Gastrocnemius medialis (tissue), 4 donors: Measurements from ENCODE around the gene SORBS2. TPM values are rescaled to one million over a fixed set of nuclear protein-coding genes. Genes with fewer than 3 reads are reported as not detected.

Source experiments
- ATAC-seq, 2 donors: fragments of 150-250 bp; one replicate each; pipeline ENCODE4 v1.9.1; 2016
- DNase-seq, 2 donors: peaks; one replicate each; pipeline ENCODE4 v3.0.0-alpha.2; 2019
- H3K27ac ChIP-seq, 4 donors: fragments of 200-600 bp; sonication (generic); 1 replicate in 1 of 4; 2 replicates in 3 of 4; pipeline ENCODE4 v1.5.1; 2016 to 2018; ENCODE audit warnings: mild to moderate bottlenecking in 2 of 4, moderate library complexity in 1 of 4
- H3K27me3 ChIP-seq, 3 donors: fragments of 200-600 bp; sonication (generic) in 2 of 3; 1 replicate in 1 of 3; 2 replicates in 2 of 3; pipeline versions ENCODE4 v1.5.1 to v1.6.0; 2016 to 2019; ENCODE audit warnings: mild to moderate bottlenecking in 1 of 3, moderate library complexity in 1 of 3
- H3K36me3 ChIP-seq, 2 donors: fragments of 200-600 bp; sonication (generic) in 1 of 2; one replicate each; pipeline ENCODE4 v1.5.1; 2017 to 2018
- H3K4me1 ChIP-seq, 2 donors: fragments of 200-600 bp; sonication (generic) in 1 of 2; one replicate each; pipeline ENCODE4 v1.5.1; 2016 to 2017; ENCODE audit warnings: mild to moderate bottlenecking in 2 of 2
- H3K4me3 ChIP-seq, 4 donors: fragments of 200-600 bp; sonication (generic) in 3 of 4; 1 replicate in 1 of 4; 2 replicates in 3 of 4; pipeline ENCODE4 v1.5.1; 2016 to 2019; ENCODE audit warnings: mild to moderate bottlenecking in 2 of 4
- H3K9me3 ChIP-seq, 3 donors: fragments of 200-600 bp; sonication (generic) in 2 of 3; 1 replicate in 1 of 3; 2 replicates in 2 of 3; pipeline ENCODE4 v1.5.1; 2016 to 2019
- CTCF ChIP-seq, 5 experiments: fragments of 450-650 bp in 3 of 5; fragments of 200-600 bp in 2 of 5; sonication (generic) in 2 of 5; IDR thresholded peaks in 4 of 5; conservative IDR thresholded peaks in 1 of 5; 1 replicate in 4 of 5; 2 replicates in 1 of 5; pipeline ENCODE4 v1.5.1; 2016 to 2019; ENCODE audit warnings: antibody characterized with exemption in 5 of 5, mild to moderate bottlenecking in 3 of 5, moderate library complexity in 3 of 5
- POLR2A ChIP-seq, 2 donors: fragments of 450-650 bp; IDR thresholded peaks; one replicate each; pipeline ENCODE4 v1.6.1; 2017; ENCODE audit warnings: antibody characterized with exemption in 2 of 2, mild to moderate bottlenecking in 2 of 2, moderate library complexity in 2 of 2
- in situ Hi-C, 4 donors: fragments of 200-750 bp; cut with MboI; loops; one replicate each; pipeline versions ENCODE4 v1.15.0 to v1.8.0; 2017; ENCODE audit warnings: low sequenced_read_pairs in 4 of 4
- intact Hi-C: fragments of 100-400 bp; cut with DNase I; formaldehyde crosslinking; loops from one replicate; pipeline ENCODE4 v1.15.1; 2023; ENCODE audit warnings: low total_unique reads
- total RNA-seq, 4 donors: library from RNA; depleted of rRNA; stranded (reverse); fragments of >200 nt; gene quantifications; one replicate each; pipeline versions ENCODE4 v1.1.0 to v1.2.3, GENCODE V29; 2016

The SORBS2 gene
- total RNA-seq, 4 donors from 2014 or later: 15.3 to 64.5 (median 17.4) TPM

GRCh38 chr4:185540040-185540439 lies 272.0 kb downstream of the SORBS2 start:
- DNase-seq (no peak), ATAC-seq (no peak)
- Histone ChIP-seq H3K36me3 (no peaks in the 10 kb centered on the region), H3K27ac (no peak overlapping the region), H3K4me1 (peaks cover 20 to 21% of the 10 kb centered on the region in 2 donors), H3K27me3 (no peaks in the 10 kb centered on the region), H3K4me3 (no peak overlapping the region), H3K9me3 (no peaks in the 10 kb centered on the region)
- in situ Hi-C loops (no loop called here), intact Hi-C loops (no loop called here)
- TF ChIP-seq CTCF (IDR thresholded peaks at IDR 0.05 in 4 of 5, conservative IDR thresholded peaks at IDR 0.05 in 1 of 5) (no peak), POLR2A (IDR thresholded peaks at IDR 0.05) (no peak)

- in situ Hi-C loops: no loop called here
- intact Hi-C loops: loop anchor here (10.0 kb wide), 1 partner anchor 1194 kb away; no protein-coding TSS in a partner anchor
Measured at GRCh38 chr4:185538806-185539205, 273.2 kb downstream of the SORBS2 start.

GRCh38 chr4:185536411-185536709 lies 275.6 kb downstream of the SORBS2 start:
- no peaks in the 10 kb centered on the region for H3K9me3 ChIP-seq
- TF ChIP-seq CTCF (IDR thresholded peaks at IDR 0.05 in 4 of 5, conservative IDR thresholded peaks at IDR 0.05 in 1 of 5) (no peak), POLR2A (IDR thresholded peaks at IDR 0.05) (peak; percentile 50 to 63)
- peaks cover 15 to 21% of the 10 kb centered on the region in 2 donors for H3K4me1 ChIP-seq
- peak; percentile 57 to 58 for DNase-seq
- H3K4me3 ChIP-seq: peak overlapping the region; percentile 74 to 81 (median 80)
- in situ Hi-C loops: no loop called here
- H3K36me3 ChIP-seq: peaks cover 0 to 3% of the 10 kb centered on the region in 2 donors
- intact Hi-C loops: loop anchor here (2.0 to 10.0 kb wide), 2 partner anchors 30 to 1192 kb away; no protein-coding TSS in a partner anchor
- H3K27ac ChIP-seq: peak overlapping the region; percentile 89 to 98 (median 96)
- peak; percentile 23 to 46 for ATAC-seq
- H3K27me3 ChIP-seq: no peaks in the 10 kb centered on the region

More at GRCh38 chr4:185538806-185539205, 273.2 kb downstream of the SORBS2 start:
- H3K36me3 ChIP-seq: no peaks in the 10 kb centered on the region
- H3K9me3 ChIP-seq: no peaks in the 10 kb centered on the region
- ATAC-seq: no peak
- TF ChIP-seq POLR2A (IDR thresholded peaks at IDR 0.05): no peak
- TF ChIP-seq CTCF (IDR thresholded peaks at IDR 0.05 in 4 of 5, conservative IDR thresholded peaks at IDR 0.05 in 1 of 5): no peak
- peaks cover 20 to 21% of the 10 kb centered on the region in 2 donors for H3K4me1 ChIP-seq
- no peak overlapping the region for H3K27ac ChIP-seq
- no peaks in the 10 kb centered on the region for H3K27me3 ChIP-seq
- no peak overlapping the region for H3K4me3 ChIP-seq
- no peak for DNase-seq

GRCh38 chr4:185535612-185536410 lies 276.2 kb downstream of the SORBS2 start:
- peak overlapping the region; percentile 74 to 81 (median 80) for H3K4me3 ChIP-seq
- peaks cover 18 to 26% of the 10 kb centered on the region in 2 donors for H3K4me1 ChIP-seq
- intact Hi-C loops: loop anchor here (1.0 to 10.0 kb wide), 3 partner anchors 31 to 1191 kb away; no protein-coding TSS in a partner anchor
- ATAC-seq: peak; percentile 61 to 66
- no peaks in the 10 kb centered on the region for H3K27me3 ChIP-seq
- no peaks in the 10 kb centered on the region for H3K9me3 ChIP-seq
- H3K36me3 ChIP-seq: peaks cover 0 to 3% of the 10 kb centered on the region in 2 donors
- in situ Hi-C loops: no loop called here
- H3K27ac ChIP-seq: peak overlapping the region; percentile 89 to 98 (median 96)
- TF ChIP-seq POLR2A (IDR thresholded peaks at IDR 0.05) (no peak), CTCF (IDR thresholded peaks at IDR 0.05 in 4 of 5, conservative IDR thresholded peaks at IDR 0.05 in 1 of 5) (no peak)
- DNase-seq: peak; percentile 81 to 92
